Measurements from ENCODE around the gene ZFYVE28. TPM values are rescaled to one million over a fixed set of nuclear protein-coding genes. Genes with fewer than 3 reads are reported as not detected.
A peak's percentile ranks its signal among the peaks of the same experiment; 100 is the strongest.

Gene ZFYVE28
- total and polyA plus RNA-seq, 8 donors: 2.2 to 12.4 (median 3.9) TPM

GRCh38 chr4:2250357-2251072 lies 167.9 kb downstream of the ZFYVE28 start:
- intact Hi-C loops (cut with DNase I): no loop called here
- no peaks in the 10 kb centered on the region for H3K27me3 ChIP-seq
- H3K4me1 ChIP-seq: peaks cover 1 to 12% of the 10 kb centered on the region in 2 donors
- H3K9me3 ChIP-seq: no peaks in the 10 kb centered on the region
- DNase-seq (peak in 2 of 4 donors; percentile 26 to 75), ATAC-seq (no peak)
- H3K4me3 ChIP-seq: no peak overlapping the region
- no peak overlapping the region for H3K27ac ChIP-seq
- peaks cover 0 to 78% of the 10 kb centered on the region in 2 donors for H3K36me3 ChIP-seq
- TF ChIP-seq CTCF (IDR thresholded peaks at IDR 0.05): no peak

GRCh38 chr4:2249526-2250356 lies 168.7 kb downstream of the ZFYVE28 start:
- H3K4me3 ChIP-seq: no peak overlapping the region
- peaks cover 0 to 75% of the 10 kb centered on the region in 2 donors for H3K36me3 ChIP-seq
- no peak overlapping the region for H3K27ac ChIP-seq
- intact Hi-C loops (cut with DNase I): no loop called here
- no peak for TF ChIP-seq CTCF (IDR thresholded peaks at IDR 0.05)
- peaks cover 0 to 13% of the 10 kb centered on the region in 2 donors for H3K4me1 ChIP-seq
- ATAC-seq (no peak), DNase-seq (peak in 1 of 4 donors; percentile 25)
- H3K27me3 ChIP-seq: no peaks in the 10 kb centered on the region
- H3K9me3 ChIP-seq: no peaks in the 10 kb centered on the region

GRCh38 chr4:2248821-2249261 lies 169.6 kb downstream of the ZFYVE28 start:
- peaks cover 6 to 19% of the 10 kb centered on the region in 2 donors for H3K4me1 ChIP-seq
- TF ChIP-seq CTCF (IDR thresholded peaks at IDR 0.05): no peak
- peaks cover 0 to 67% of the 10 kb centered on the region in 2 donors for H3K36me3 ChIP-seq
- no peak overlapping the region for H3K27ac ChIP-seq
- H3K4me3 ChIP-seq: no peak overlapping the region
- intact Hi-C loops (cut with DNase I): no loop called here
- no peaks in the 10 kb centered on the region for H3K9me3 ChIP-seq
- no peak for ATAC-seq
- DNase-seq: peak in 1 of 4 donors; percentile 68
- no peaks in the 10 kb centered on the region for H3K27me3 ChIP-seq

- H3K4me3 ChIP-seq: no peak overlapping the region
- H3K9me3 ChIP-seq: no peaks in the 10 kb centered on the region
- ATAC-seq (no peak), DNase-seq (peak in 1 of 4 donors; percentile 65)
- TF ChIP-seq CTCF (IDR thresholded peaks at IDR 0.05): no peak
- H3K27ac ChIP-seq: no peak overlapping the region
- no peaks in the 10 kb centered on the region for H3K27me3 ChIP-seq
- H3K4me1 ChIP-seq: peaks cover 6 to 20% of the 10 kb centered on the region in 2 donors
- intact Hi-C loops (cut with DNase I): no loop called here
- H3K36me3 ChIP-seq: peaks cover 0 to 61% of the 10 kb centered on the region in 2 donors
These were observed 170.2 kb downstream of the ZFYVE28 start for GRCh38 chr4:2248044-2248780.
